H1 (cell line): ENCODE measurements around the gene RBM17. TPM values are rescaled to one million over a fixed set of nuclear protein-coding genes. Genes with fewer than 3 reads are reported as not detected.

Experiments used
- CTCF ChIA-PET: fragments of 300-600 bp; sonication (Branson Sonifier 250); formaldehyde crosslinking; loops from one replicate; lab custom pipeline; 2021; ENCODE audit not compliant: partially characterized antibody; lab: Charles Lee
- POLR2A ChIA-PET: fragments of 300-600 bp; sonication (Branson Sonifier 250); formaldehyde crosslinking; loops from one replicate; lab custom pipeline; 2021; ENCODE audit warnings: inconsistent platforms; ENCODE audit not compliant: partially characterized antibody; lab: Charles Lee
- DNase-seq, 2 experiments: peaks; one replicate each; pipeline versions ENCODE4 v3.0.0 to v3.0.0-alpha.2; 2010 to 2022; ENCODE audit warnings: low spot score in 2 of 2, low read depth in 1 of 2, mixed read lengths in 1 of 2
- FAIRE-seq: peaks from 2 replicates; lab custom pipeline; 2011; peaks lifted over from hg19 to GRCh38; lab: Jason Lieb, UNC
- H2AFZ ChIP-seq: 2 replicates; pipeline ENCODE4 v1.8.1; 2012; ENCODE audit warnings: low read length, inconsistent platforms
- H2AK5ac ChIP-seq: 2 replicates; pipeline ENCODE4 v1.6.1; 2013; ENCODE audit warnings: low read depth, low read length
- H2BK120ac ChIP-seq: replicated peaks from 2 replicates; pipeline ENCODE3; 2013; ENCODE audit warnings: low read depth, low read length, inconsistent platforms
- H2BK12ac ChIP-seq: 2 replicates; pipeline ENCODE4 v1.6.1; 2013; ENCODE audit warnings: low read depth, low read length
- H2BK15ac ChIP-seq: 2 replicates; pipeline ENCODE4 v1.6.1; 2013; ENCODE audit warnings: low read length
- H2BK20ac ChIP-seq: 2 replicates; pipeline ENCODE4 v1.6.1; 2013; ENCODE audit warnings: low read length
- H2BK5ac ChIP-seq: 2 replicates; pipeline ENCODE4 v1.6.1; 2013; ENCODE audit warnings: low read depth, low read length
- H3K14ac ChIP-seq: 2 replicates; pipeline ENCODE4 v1.6.1; 2013; ENCODE audit warnings: inconsistent platforms; ENCODE audit not compliant: insufficient read length
- H3K18ac ChIP-seq: 2 replicates; pipeline ENCODE4 v1.6.1; 2013; ENCODE audit warnings: low read length; ENCODE audit errors: extremely low read depth
- H3K23ac ChIP-seq: 2 replicates; pipeline ENCODE4 v1.6.1; 2013; ENCODE audit warnings: inconsistent platforms; ENCODE audit not compliant: insufficient read length
- H3K23me2 ChIP-seq: 2 replicates; pipeline ENCODE4 v1.6.1; 2013; ENCODE audit warnings: low read depth, low read length
- H3K27ac ChIP-seq: 2 replicates; pipeline ENCODE4 v1.6.1; 2011; ENCODE audit warnings: low read depth, low read length, inconsistent platforms
- H3K27me3 ChIP-seq, 4 experiments: replicated peaks in 1 of 4; 1 replicate in 1 of 4; 2 replicates in 3 of 4; pipeline versions ENCODE4 v1.6.1 to v1.8.1; 2011 to 2013; ENCODE audit warnings: low read length in 3 of 4, mild to moderate bottlenecking in 3 of 4, inconsistent platforms in 2 of 4, mixed read lengths in 2 of 4, moderate library complexity in 1 of 4; ENCODE audit not compliant: control insufficient read depth in 3 of 4, insufficient read depth in 3 of 4; ENCODE audit errors: extremely low read depth in 1 of 4
- H3K36me3 ChIP-seq, 4 experiments: 2 replicates each; pipeline versions ENCODE4 v1.6.1 to v1.8.1; 2011 to 2013; ENCODE audit warnings: mild to moderate bottlenecking in 4 of 4, low read length in 3 of 4, moderate library complexity in 2 of 4, control low read depth in 1 of 4, inconsistent platforms in 1 of 4; ENCODE audit not compliant: insufficient read depth in 4 of 4, control insufficient read depth in 2 of 4
- H3K4ac ChIP-seq: replicated peaks from 2 replicates; pipeline ENCODE3; 2013; ENCODE audit warnings: low read length, low read depth, mixed read lengths, inconsistent platforms; ENCODE audit not compliant: insufficient read length
- H3K4me1 ChIP-seq, 4 experiments: replicated peaks in 1 of 4; 1 replicate in 1 of 4; 2 replicates in 3 of 4; pipeline versions ENCODE4 v1.6.1 to v1.8.1; 2011 to 2013; ENCODE audit warnings: low read length in 3 of 4, inconsistent platforms in 2 of 4, mixed read lengths in 1 of 4; ENCODE audit not compliant: insufficient read depth in 4 of 4, control insufficient read depth in 3 of 4
- H3K4me2 ChIP-seq, 2 experiments: 2 replicates each; pipeline versions ENCODE4 v1.6.1 to v1.8.1; 2011 to 2013; ENCODE audit warnings: low read depth in 2 of 2, low read length in 2 of 2, control low read depth in 1 of 2, inconsistent platforms in 1 of 2, mild to moderate bottlenecking in 1 of 2; ENCODE audit not compliant: insufficient read depth in 1 of 2
- H3K4me3 ChIP-seq, 4 experiments: fragments of 200-600, 300-600 bp in 1 of 4; sonication (generic), shearing (Covaris generic), sonication (Bioruptor Twin) in 1 of 4; 2 replicates each; pipeline versions ENCODE4 v1.5.1 to v1.8.1; 2011 to 2016; ENCODE audit warnings: low read length in 4 of 4, low read depth in 3 of 4, control low read depth in 2 of 4, inconsistent platforms in 2 of 4, mild to moderate bottlenecking in 2 of 4, mixed read lengths in 1 of 4, moderate library complexity in 1 of 4; ENCODE audit not compliant: insufficient read depth in 2 of 4; ENCODE audit errors: extremely low read depth in 1 of 4
- H3K56ac ChIP-seq: replicated peaks from 2 replicates; pipeline ENCODE3; 2013; ENCODE audit warnings: low read depth, mild to moderate bottlenecking, mixed read lengths, low read length, inconsistent platforms; ENCODE audit not compliant: insufficient read length
- H3K79me1 ChIP-seq: 2 replicates; pipeline ENCODE4 v1.6.1; 2013; ENCODE audit warnings: low read depth, low read length, control low read depth
- H3K79me2 ChIP-seq, 2 experiments: 2 replicates each; pipeline versions ENCODE4 v1.6.1 to v1.8.1; 2012 to 2013; ENCODE audit warnings: low read length in 2 of 2, mild to moderate bottlenecking in 2 of 2, inconsistent platforms in 1 of 2; ENCODE audit not compliant: insufficient read depth in 2 of 2, control insufficient read depth in 1 of 2
- H3K9ac ChIP-seq, 4 experiments: replicated peaks in 1 of 4; 1 replicate in 1 of 4; 2 replicates in 3 of 4; pipeline versions ENCODE4 v1.6.1 to v1.8.1; 2011 to 2013; ENCODE audit warnings: low read depth in 3 of 4, low read length in 3 of 4, control low read depth in 2 of 4, mild to moderate bottlenecking in 2 of 4, moderate library complexity in 2 of 4, inconsistent platforms in 1 of 4; ENCODE audit errors: extremely low read depth in 1 of 4
- H3K9me3 ChIP-seq, 2 experiments: 2 replicates each; pipeline versions ENCODE4 v1.6.1 to v1.8.1; 2012 to 2013; ENCODE audit warnings: mild to moderate bottlenecking in 2 of 2, moderate library complexity in 2 of 2, control low read depth in 1 of 2, inconsistent platforms in 1 of 2, low read depth in 1 of 2, low read length in 1 of 2, mixed read lengths in 1 of 2; ENCODE audit not compliant: insufficient read depth in 2 of 2
- H4K20me1 ChIP-seq, 2 experiments: replicated peaks in 1 of 2; 2 replicates each; pipeline versions ENCODE3 to v1.8.1; 2011 to 2013; ENCODE audit warnings: inconsistent platforms in 2 of 2, low read length in 2 of 2, mild to moderate bottlenecking in 1 of 2; ENCODE audit not compliant: insufficient read depth in 2 of 2, control insufficient read depth in 1 of 2
- H4K5ac ChIP-seq: 2 replicates; pipeline ENCODE4 v1.6.1; 2013; ENCODE audit warnings: low read length, low read depth, mixed read lengths, inconsistent platforms; ENCODE audit not compliant: insufficient read length
- H4K8ac ChIP-seq: 2 replicates; pipeline ENCODE4 v1.8.0; 2013; ENCODE audit warnings: mild to moderate bottlenecking, moderate library complexity, low read length, inconsistent platforms; ENCODE audit not compliant: insufficient read depth; ENCODE audit errors: extremely low read depth
- H4K91ac ChIP-seq: replicated peaks from 2 replicates; pipeline ENCODE3; 2013; ENCODE audit warnings: low read length, mixed read lengths, inconsistent platforms; ENCODE audit not compliant: insufficient read length
- HDAC6 ChIP-seq: IDR thresholded peaks from one replicate; pipeline ENCODE4 v1.7.1; 2012; ENCODE audit warnings: low read depth, mild to moderate bottlenecking, inconsistent platforms, low read length, moderate library complexity
- WGBS, 2 experiments: shearing (Covaris generic) in 1 of 2; methylation state at CpG; one replicate each; pipeline versions ENCODE4 v1.1.6 to v1.1.7; 2013 to 2015; ENCODE audit warnings: low lambda C conversion rate in 2 of 2, mixed read lengths in 2 of 2, inconsistent platforms in 1 of 2, low coverage in 1 of 2, missing lambda C conversion rate in 1 of 2; ENCODE audit not compliant: insufficient replicate concordance in 2 of 2, insufficient coverage in 1 of 2, insufficient read length in 1 of 2; ENCODE audit errors: extremely low coverage in 1 of 2, missing lambda C conversion rate in 1 of 2; 5-methylcytosine and 5-hydroxymethylcytosine counted together
- polyA plus RNA-seq, 7 experiments: library from polyadenylated mRNA; depleted of rRNA in 3 of 7; stranded (reverse) in 5 of 7; unstranded in 2 of 7; fragments of >200 nt in 5 of 7; fragments of 200-250 nt in 2 of 7; gene quantifications; 1 replicate in 5 of 7; 2 replicates in 1 of 7; 4 replicates in 1 of 7; pipeline versions ENCODE4 v1.2.1 to v1.2.3, GENCODE V29; 2011 to 2013; ENCODE audit warnings: missing spikeins in 2 of 7, mixed read lengths in 2 of 7
- total RNA-seq: library from RNA; stranded (reverse); fragmentation: NEBNext Ultra II Directional; extraction: Animal tissue kit (Norgen Biotek cat#: 25700); gene quantifications from 2 replicates; pipeline ENCODE4 v1.2.1, GENCODE V29; 2021
- TF ChIP-seq, protein P1 (sequence below), 3 experiments: IDR thresholded peaks; 1 replicate in 2 of 3; 2 replicates in 1 of 3; pipeline versions ENCODE4 v1.5.1 to v1.6.1; 2011; ENCODE audit warnings: low read length in 3 of 3, mild to moderate bottlenecking in 3 of 3, inconsistent platforms in 2 of 3, low read depth in 1 of 3, moderate library complexity in 1 of 3; ENCODE audit not compliant: insufficient read depth in 1 of 3; ENCODE audit errors: control extremely low read depth in 1 of 3

The RBM17 gene
- total and polyA plus RNA-seq, 2 of the 8 experiments (the other 6 are each of a cell fraction or from before 2014, with no cell fraction given): 15.7 to 128 TPM

DNA sequence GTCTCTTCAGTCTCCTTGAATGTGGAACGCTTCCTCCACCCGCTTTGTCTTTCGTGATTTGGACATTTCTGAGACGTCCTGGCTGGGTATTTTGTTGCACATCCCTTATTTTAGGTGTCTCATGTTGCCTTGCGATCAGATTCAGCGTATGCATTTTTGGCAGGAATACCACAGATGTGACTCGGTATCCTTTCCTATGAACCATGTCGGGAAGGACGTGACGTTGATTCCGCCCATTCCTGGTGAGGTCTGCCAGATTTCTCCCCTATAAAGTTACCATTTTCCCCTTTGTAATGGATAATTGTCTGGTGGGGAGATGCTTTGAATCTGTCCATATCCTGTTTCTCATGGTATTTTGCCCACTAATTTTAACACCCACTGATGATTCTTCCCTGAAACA lies 49.6 kb downstream of the RBM17 start:
- CTCF ChIA-PET: interaction anchor here (0.9 to 2.7 kb wide), 4 partner anchors 10 to 64 kb away, joined by 3 to 17 read pairs (median 4); no protein-coding TSS in a partner anchor
- no peaks in the 10 kb centered on the region for H3K9me3 ChIP-seq
- no peak overlapping the region for H3K4ac ChIP-seq
- no peak overlapping the region for H4K91ac ChIP-seq
- H3K56ac ChIP-seq: no peak overlapping the region
- no peak overlapping the region; the same call in 1 of the 2 replicates for H2AK5ac ChIP-seq
- no peaks in the 10 kb centered on the region for H3K79me2 ChIP-seq
- H3K4me2 ChIP-seq: no peak overlapping the region
- no peak overlapping the region for H3K18ac ChIP-seq
- H2AFZ ChIP-seq: no peak overlapping the region
- H2BK15ac ChIP-seq: no peak overlapping the region
- no peak for DNase-seq
- no peak overlapping the region for H3K4me3 ChIP-seq
- H3K27ac ChIP-seq: no peak overlapping the region
- TF ChIP-seq, protein P1, sequence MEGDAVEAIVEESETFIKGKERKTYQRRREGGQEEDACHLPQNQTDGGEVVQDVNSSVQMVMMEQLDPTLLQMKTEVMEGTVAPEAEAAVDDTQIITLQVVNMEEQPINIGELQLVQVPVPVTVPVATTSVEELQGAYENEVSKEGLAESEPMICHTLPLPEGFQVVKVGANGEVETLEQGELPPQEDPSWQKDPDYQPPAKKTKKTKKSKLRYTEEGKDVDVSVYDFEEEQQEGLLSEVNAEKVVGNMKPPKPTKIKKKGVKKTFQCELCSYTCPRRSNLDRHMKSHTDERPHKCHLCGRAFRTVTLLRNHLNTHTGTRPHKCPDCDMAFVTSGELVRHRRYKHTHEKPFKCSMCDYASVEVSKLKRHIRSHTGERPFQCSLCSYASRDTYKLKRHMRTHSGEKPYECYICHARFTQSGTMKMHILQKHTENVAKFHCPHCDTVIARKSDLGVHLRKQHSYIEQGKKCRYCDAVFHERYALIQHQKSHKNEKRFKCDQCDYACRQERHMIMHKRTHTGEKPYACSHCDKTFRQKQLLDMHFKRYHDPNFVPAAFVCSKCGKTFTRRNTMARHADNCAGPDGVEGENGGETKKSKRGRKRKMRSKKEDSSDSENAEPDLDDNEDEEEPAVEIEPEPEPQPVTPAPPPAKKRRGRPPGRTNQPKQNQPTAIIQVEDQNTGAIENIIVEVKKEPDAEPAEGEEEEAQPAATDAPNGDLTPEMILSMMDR (IDR thresholded peaks at IDR 0.05; ENCODE audit: control extremely low read depth in 1 of 3, insufficient read depth in 1 of 3, low read depth in 1 of 3, low read length in 3 of 3): no peak
- no peak for TF ChIP-seq HDAC6
- H3K14ac ChIP-seq: no peak overlapping the region
- no peak overlapping the region for H4K5ac ChIP-seq
- H3K36me3 ChIP-seq: no peaks in the 10 kb centered on the region
- H2BK120ac ChIP-seq: no peak overlapping the region
- no peak for FAIRE-seq
- no peak overlapping the region for H3K9ac ChIP-seq
- no peak overlapping the region for H3K23ac ChIP-seq
- H4K20me1 ChIP-seq: no peaks in the 10 kb centered on the region
- no peak overlapping the region for H2BK12ac ChIP-seq
- H2BK20ac ChIP-seq: no peak overlapping the region
- peaks cover 2 to 16% (median 8%) of the 10 kb centered on the region in 4 experiments for H3K4me1 ChIP-seq
- no peaks in the 10 kb centered on the region for H3K79me1 ChIP-seq
- WGBS, 2 experiments: 98% methylated on average over 11 of the region's 11 CpGs; no CpG with 5 or more reads in 1 of the 2 experiments
- no peak overlapping the region for H4K8ac ChIP-seq
- POLR2A ChIA-PET: no interaction called here
- H2BK5ac ChIP-seq: no peak overlapping the region
- no peaks in the 10 kb centered on the region for H3K23me2 ChIP-seq
- peaks cover 0 to 7% (median 1%) of the 10 kb centered on the region in 4 experiments; a peak in 2 of 7 replicates for H3K27me3 ChIP-seq
